DOHH2 (cell line): Measurements from ENCODE around the gene RALGAPB.

ENCODE experiments used
- EZH2phosphoT487 ChIP-seq: fragments of 200-600 bp; sonication (generic); IDR thresholded peaks from 2 replicates; pipeline ENCODE4 v1.6.1; 2017; ENCODE audit warnings: borderline replicate concordance, mild to moderate bottlenecking, antibody characterized with exemption, low read length, moderate library complexity, mixed read lengths
- TF ChIP-seq, protein P1 (sequence below): fragments of 200-600 bp; sonication (generic); IDR thresholded peaks from one replicate; pipeline ENCODE4 v1.5.1; 2014; ENCODE audit warnings: antibody characterized with exemption, mild to moderate bottlenecking, low read depth, low read length; ENCODE audit not compliant: poor library complexity, severe bottlenecking

DNA sequence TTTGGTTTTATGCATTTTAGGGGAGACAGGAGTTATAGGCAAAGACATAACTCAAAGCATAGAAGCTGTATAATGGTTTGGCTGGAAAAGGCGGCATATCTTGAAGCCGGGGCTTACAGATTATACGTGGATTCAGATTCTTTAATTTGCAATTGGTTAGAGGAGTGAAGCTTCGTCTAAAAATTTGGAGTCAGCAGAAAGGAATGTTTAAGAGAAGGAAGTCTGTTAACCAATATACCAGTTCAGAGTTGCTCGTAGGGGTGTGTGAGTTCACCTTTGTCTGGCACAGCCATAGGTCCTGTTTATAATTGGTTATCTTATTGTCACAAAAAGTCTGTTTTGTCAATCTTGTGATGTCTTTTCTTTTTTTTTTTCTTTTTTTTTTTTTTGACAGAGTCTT is 137.9 kb downstream of the RALGAPB start:
- TF ChIP-seq, protein P1, sequence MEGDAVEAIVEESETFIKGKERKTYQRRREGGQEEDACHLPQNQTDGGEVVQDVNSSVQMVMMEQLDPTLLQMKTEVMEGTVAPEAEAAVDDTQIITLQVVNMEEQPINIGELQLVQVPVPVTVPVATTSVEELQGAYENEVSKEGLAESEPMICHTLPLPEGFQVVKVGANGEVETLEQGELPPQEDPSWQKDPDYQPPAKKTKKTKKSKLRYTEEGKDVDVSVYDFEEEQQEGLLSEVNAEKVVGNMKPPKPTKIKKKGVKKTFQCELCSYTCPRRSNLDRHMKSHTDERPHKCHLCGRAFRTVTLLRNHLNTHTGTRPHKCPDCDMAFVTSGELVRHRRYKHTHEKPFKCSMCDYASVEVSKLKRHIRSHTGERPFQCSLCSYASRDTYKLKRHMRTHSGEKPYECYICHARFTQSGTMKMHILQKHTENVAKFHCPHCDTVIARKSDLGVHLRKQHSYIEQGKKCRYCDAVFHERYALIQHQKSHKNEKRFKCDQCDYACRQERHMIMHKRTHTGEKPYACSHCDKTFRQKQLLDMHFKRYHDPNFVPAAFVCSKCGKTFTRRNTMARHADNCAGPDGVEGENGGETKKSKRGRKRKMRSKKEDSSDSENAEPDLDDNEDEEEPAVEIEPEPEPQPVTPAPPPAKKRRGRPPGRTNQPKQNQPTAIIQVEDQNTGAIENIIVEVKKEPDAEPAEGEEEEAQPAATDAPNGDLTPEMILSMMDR: no peak
- TF ChIP-seq EZH2phosphoT487: no peak
